ENCODE measurements around the gene MAP4K2.

GRCh38 chr11:64757549-64758329 lies 45.3 kb downstream of the MAP4K2 start:
- no peak for TF ChIP-seq CTCF (IDR thresholded peaks at IDR 0.05)
- TF ChIP-seq POLR2A (IDR thresholded peaks at IDR 0.05), result no peak

Data from uterus (tissue), 2 donors.